ENCODE data around the gene SORBS1.

SORBS1 gene

DNA sequence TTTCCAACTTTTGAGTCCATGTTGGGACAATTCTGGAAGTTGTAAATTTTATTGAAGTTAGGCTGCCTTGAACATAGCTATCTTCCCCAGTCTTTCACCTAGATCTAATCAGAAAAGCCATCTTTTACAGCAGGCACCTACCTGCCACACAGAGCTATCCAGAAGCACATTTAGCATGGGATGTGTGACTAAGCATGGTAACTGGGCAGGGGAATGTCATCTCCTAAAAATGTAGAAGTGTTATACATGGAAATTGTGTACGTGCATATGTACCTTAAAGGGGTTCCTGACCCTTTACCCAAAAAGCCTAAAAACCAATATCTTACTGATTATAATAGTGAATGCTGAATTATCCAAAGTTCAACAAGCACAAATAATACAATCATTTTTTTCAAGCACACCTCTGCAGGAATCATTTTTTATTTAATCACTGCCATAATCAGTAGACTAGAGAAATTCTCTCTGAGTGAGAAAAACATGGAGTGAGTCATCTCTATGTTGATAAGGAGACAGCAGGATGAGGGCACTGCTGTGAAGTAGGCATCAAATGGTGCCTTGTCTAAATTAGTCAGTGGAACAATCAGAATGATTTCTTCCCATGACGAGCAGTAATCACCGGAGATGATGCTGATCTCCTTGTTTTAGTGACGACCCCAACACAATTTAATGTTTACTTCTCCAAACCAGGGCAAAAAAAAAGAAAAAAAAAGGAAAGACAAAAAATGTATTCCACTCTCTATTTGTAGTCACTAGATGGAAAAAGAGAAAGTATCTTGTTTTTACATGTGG, 75.9 kb downstream of the SORBS1 start:
- TF ChIP-seq, protein P1, sequence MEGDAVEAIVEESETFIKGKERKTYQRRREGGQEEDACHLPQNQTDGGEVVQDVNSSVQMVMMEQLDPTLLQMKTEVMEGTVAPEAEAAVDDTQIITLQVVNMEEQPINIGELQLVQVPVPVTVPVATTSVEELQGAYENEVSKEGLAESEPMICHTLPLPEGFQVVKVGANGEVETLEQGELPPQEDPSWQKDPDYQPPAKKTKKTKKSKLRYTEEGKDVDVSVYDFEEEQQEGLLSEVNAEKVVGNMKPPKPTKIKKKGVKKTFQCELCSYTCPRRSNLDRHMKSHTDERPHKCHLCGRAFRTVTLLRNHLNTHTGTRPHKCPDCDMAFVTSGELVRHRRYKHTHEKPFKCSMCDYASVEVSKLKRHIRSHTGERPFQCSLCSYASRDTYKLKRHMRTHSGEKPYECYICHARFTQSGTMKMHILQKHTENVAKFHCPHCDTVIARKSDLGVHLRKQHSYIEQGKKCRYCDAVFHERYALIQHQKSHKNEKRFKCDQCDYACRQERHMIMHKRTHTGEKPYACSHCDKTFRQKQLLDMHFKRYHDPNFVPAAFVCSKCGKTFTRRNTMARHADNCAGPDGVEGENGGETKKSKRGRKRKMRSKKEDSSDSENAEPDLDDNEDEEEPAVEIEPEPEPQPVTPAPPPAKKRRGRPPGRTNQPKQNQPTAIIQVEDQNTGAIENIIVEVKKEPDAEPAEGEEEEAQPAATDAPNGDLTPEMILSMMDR (conservative IDR thresholded peaks at IDR 0.05): no peak

DNA sequence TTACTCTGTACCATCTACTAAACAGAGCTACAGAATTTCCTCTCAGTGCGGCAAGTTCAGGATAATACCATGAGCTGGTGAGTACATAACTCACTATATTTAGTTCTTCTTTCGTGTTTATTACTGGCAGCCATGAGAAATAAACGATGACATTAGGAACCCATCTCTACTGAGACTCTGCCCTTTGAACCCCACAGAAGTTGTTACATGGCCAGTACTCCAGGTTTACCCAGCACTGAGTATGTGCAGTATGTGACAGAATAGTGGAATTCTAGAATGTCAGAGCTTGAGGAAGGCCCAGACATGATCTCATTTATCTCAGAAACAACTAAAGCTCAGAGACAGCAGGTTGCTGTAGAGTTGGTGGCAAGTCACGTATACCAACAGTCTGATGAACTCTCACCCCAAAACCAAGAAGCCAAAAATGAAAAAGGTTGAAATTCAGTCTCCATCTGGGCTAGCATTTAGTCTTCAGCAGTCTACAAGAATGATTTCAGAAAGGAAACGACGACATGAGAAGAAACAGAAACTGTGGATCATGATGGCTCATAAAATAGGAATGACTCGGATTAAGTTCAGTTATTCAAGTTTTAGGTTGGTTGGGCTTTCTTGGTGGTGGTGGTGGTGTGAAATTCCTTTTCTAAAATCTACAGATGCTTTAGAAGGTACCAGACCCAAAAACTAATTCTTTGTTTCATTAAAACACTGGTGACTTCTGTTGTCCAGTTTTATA, 78.5 kb downstream of the SORBS1 start:
- no peak overlapping the region for H3K27ac ChIP-seq
- TF ChIP-seq, protein P1 (conservative IDR thresholded peaks at IDR 0.05): no peak

More for the DNA sequence above, 75.9 kb downstream of the SORBS1 start:
- H3K27ac ChIP-seq: no peak overlapping the region

DNA sequence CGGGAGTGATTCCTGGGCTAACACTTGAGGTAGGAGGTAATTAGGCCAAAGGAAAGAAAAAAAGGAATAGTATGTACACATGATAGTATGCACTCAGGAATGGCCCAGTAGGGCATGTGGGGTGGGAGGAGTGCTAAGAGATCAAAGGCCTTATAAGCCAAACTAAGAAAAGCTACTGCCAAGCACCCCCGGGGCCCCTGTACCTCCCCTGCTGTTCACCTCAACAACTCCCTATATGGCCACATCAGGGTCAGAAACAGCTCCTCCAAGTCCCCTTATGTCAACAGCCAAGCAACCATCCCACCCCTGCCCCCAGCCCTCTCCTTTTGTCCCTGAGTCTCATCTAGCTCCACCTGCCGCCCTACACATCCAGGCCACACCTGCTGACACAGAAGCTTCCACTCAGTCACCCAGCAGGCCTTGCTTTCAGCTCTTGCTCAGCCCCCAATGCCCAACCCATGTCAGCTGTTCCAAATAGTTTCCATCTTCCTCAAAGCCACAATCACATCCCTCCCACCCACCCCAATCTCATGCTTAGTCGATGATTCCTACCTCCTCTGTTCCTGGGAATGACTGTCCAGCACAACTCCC, 80.2 kb downstream of the SORBS1 start:
- TF ChIP-seq, protein P1 (conservative IDR thresholded peaks at IDR 0.05): no peak

DNA sequence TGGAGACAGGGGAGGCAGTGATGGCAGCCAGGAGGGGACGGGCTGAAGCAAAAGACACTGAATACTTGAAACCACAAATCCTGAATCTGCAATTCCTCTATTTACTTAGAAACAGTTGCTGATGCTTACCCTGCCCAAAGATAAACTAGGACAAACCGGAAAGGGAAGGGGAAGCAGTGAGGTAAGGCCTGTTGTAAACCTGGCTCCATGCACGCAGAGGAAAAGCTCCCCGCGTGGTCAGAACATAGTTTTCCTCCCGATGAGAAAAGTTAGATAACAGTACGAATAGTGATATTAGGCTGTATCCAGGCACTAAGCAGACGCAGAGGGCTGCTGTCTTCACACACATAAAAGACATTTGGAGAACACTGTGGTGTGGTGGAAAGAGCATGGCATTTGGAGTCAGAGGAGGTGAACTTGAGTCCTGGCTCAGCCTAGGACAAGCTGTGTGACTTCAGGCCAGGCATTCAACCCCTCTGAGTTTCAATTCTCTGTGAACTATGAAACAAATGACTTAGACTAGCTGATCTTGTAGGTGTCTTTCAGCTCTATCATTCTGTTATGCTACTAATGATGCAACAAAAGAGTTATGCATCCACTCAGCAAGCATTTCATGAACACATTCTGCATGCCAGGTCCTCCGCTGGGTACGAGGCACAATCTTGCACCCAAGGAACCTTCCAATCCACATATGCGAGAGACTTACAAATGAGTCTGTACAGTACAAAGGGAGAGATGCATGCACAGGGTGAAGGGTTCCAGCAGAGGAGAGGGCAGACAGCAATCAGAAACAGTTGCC, 80.9 kb downstream of the SORBS1 start:
- TF ChIP-seq, protein P1 (conservative IDR thresholded peaks at IDR 0.05): no peak
- H3K27ac ChIP-seq: peak overlapping the region; percentile 36; the same call in 1 of the 2 replicates

More for the DNA sequence above, 80.2 kb downstream of the SORBS1 start:
- peak overlapping the region; percentile 36; the same call in 1 of the 2 replicates for H3K27ac ChIP-seq

DNA sequence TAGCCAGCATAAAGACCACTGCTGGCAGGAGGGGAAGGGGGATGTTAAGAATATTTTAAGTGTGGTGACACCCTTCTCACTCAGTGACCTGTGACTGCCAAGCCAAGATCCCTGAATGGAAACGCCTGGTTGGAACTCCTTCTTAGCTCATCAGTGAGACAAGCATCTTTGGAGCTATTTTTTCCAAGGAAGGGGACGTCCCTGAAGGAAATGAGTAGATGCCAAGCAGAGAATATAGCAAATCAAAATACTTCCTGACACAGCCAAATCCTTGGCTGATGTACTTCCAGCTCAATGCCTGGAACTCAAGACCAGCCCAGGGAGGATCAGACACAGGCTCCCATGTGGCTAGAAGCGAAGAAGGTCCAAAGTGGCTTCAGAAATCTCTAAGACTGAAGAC, 82.2 kb downstream of the SORBS1 start:
- no peak overlapping the region for H3K27ac ChIP-seq
- TF ChIP-seq, protein P1 (conservative IDR thresholded peaks at IDR 0.05): no peak

DNA sequence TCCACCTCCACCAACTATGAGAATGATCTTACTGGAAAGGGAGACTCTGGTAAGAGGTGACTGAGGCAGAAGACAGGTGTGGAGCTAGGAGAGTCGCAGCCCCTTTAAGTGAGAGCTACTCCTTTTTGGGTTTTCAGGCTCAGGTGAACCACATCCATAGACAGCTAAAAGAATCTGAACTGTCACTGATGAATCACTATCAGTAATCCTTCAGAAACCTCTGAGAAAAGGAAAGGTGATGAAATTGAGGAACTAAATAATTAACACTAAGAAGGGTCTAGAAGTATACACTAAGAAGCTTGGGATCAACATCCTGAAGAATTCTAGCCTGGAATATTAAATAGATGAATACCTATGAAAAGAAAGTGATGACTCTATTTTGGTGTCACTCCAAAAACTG, 83.0 kb downstream of the SORBS1 start:
- TF ChIP-seq, protein P1 (conservative IDR thresholded peaks at IDR 0.05): no peak
- no peak overlapping the region for H3K27ac ChIP-seq
